Psoas muscle (tissue), 8 donors: ENCODE measurements around the gene ALG2. TPM values are rescaled to one million over a fixed set of nuclear protein-coding genes. Genes with fewer than 3 reads are reported as not detected.
"Not testable (repeated sequence)": the region's sequence is repeated elsewhere in the genome, so short reads cannot be mapped to it uniquely, and the experiment has no call there.

Experiments used
- ATAC-seq, 4 donors: fragments of 200-7000 bp; cut with Tn5 transposase; one replicate each; pipeline ENCODE4 v1.9.1; 2020; ENCODE audit warnings: moderate library complexity in 3 of 4, mild to moderate bottlenecking in 2 of 4
- DNase-seq, 2 donors: peaks; one replicate each; pipeline ENCODE4 v3.0.0-alpha.2; 2020
- H3K27ac ChIP-seq: fragments of 200-600 bp; one replicate; pipeline ENCODE4 v1.8.0; 2022
- H3K27me3 ChIP-seq, 3 donors: fragments of 200-600 bp in 1 of 3; one replicate each; pipeline versions ENCODE4 v1.6.1 to v1.8.0; 2013 to 2022; ENCODE audit warnings: low read length in 2 of 3, mild to moderate bottlenecking in 2 of 3, moderate library complexity in 1 of 3; ENCODE audit not compliant: insufficient read depth in 3 of 3
- H3K36me3 ChIP-seq, 2 donors: fragments of 200-600 bp in 1 of 2; one replicate each; pipeline versions ENCODE4 v1.6.1 to v1.8.0; 2013 to 2022; ENCODE audit warnings: low read depth in 1 of 2, mild to moderate bottlenecking in 1 of 2, moderate library complexity in 1 of 2; ENCODE audit not compliant: insufficient read depth in 1 of 2
- H3K4me1 ChIP-seq: fragments of 200-600 bp; one replicate; pipeline ENCODE4 v1.8.0; 2022
- H3K4me3 ChIP-seq: fragments of 200-600 bp; one replicate; pipeline ENCODE4 v1.8.0; 2022; ENCODE audit warnings: mild to moderate bottlenecking
- H3K9me3 ChIP-seq: fragments of 200-600 bp; one replicate; pipeline ENCODE4 v1.8.0; 2022
- WGBS, 3 donors: extraction: QIAGEN DNeasy Blood & Tissue Kit; methylation state at CpG; one replicate each; pipeline versions ENCODE4 v1.1.6 to v1.1.7; 2013; 5-methylcytosine and 5-hydroxymethylcytosine counted together
- intact Hi-C, 2 donors: fragments of 100-400 bp; cut with DNase I; formaldehyde crosslinking; loops; one replicate each; pipeline versions ENCODE4 v1.11.0 to v1.14.2; 2022
- polyA plus RNA-seq, 3 donors: library from polyadenylated mRNA; stranded (reverse); fragments of 200-250 nt; gene quantifications; one replicate each; pipeline ENCODE4 v1.2.3, GENCODE V29; 2013
- total RNA-seq, 4 donors: library from RNA; stranded (reverse); fragmentation: NEBNext Ultra II Directional in 2 of 4; extraction: Animal tissue kit (Norgen Biotek cat#: 25700) in 2 of 4; gene quantifications; one replicate each; pipeline versions ENCODE4 v1.2.1 to v1.2.4, GENCODE V29; 2021 to 2023
- TF ChIP-seq, protein P1 (sequence below): fragments of 200-600 bp; IDR thresholded peaks from one replicate; pipeline ENCODE4 v1.8.0; 2022; ENCODE audit warnings: antibody characterized with exemption
- donor health status: healthy with polysubstance abuse.
- donor health status: DM: no; HTN: no; CAD: no; lungs with moderate emphysema.
- donor health status: Bipolar disorder and iron deficiency.
- donor health status: healthy.
- donor health status: DM: yes; HTN: yes; CAD: no.
- donor health status: DM: no; HTN: no; CAD: no.
- donor health status: DM: no; HTN: no; CAD: no.
- donor health status: DM: yes; HTN: yes; CAD: no.

Gene ALG2
- total and polyA plus RNA-seq, 7 donors = 6.6 to 18.8 (median 11.5) TPM

DNA sequence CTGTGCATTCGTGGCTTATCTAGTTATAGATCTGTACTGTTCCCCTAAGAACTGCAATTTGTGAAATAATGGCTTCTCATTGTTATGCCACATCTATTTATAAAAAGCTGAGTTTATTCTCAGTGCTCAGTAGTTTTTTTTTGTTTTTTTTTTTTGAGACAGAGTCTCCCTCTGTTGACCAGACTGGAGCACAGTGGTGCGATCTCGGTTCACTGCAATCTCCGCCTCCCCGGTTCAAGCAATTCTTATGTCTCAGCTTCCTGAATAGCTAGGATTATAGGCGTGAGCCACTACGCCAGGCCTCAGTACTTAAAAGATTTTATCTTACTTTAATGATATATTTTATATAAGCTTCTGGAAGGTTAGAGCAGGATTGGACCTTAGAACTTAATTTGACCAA, 19.4 kb upstream of the ALG2 start:
- no peak overlapping the region for H3K27ac ChIP-seq
- no peak overlapping the region for H3K4me3 ChIP-seq
- TF ChIP-seq, protein P1, sequence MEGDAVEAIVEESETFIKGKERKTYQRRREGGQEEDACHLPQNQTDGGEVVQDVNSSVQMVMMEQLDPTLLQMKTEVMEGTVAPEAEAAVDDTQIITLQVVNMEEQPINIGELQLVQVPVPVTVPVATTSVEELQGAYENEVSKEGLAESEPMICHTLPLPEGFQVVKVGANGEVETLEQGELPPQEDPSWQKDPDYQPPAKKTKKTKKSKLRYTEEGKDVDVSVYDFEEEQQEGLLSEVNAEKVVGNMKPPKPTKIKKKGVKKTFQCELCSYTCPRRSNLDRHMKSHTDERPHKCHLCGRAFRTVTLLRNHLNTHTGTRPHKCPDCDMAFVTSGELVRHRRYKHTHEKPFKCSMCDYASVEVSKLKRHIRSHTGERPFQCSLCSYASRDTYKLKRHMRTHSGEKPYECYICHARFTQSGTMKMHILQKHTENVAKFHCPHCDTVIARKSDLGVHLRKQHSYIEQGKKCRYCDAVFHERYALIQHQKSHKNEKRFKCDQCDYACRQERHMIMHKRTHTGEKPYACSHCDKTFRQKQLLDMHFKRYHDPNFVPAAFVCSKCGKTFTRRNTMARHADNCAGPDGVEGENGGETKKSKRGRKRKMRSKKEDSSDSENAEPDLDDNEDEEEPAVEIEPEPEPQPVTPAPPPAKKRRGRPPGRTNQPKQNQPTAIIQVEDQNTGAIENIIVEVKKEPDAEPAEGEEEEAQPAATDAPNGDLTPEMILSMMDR = no peak
- peaks cover 6% of the 10 kb centered on the region for H3K4me1 ChIP-seq
- H3K27me3 ChIP-seq = no peaks in the 10 kb centered on the region
- ATAC-seq (peak in 2 of 4 donors; percentile 21 to 45), DNase-seq (no peak)
- intact Hi-C loops = no loop called here
- H3K36me3 ChIP-seq = peaks cover 3 to 16% of the 10 kb centered on the region in 2 donors
- no peaks in the 10 kb centered on the region for H3K9me3 ChIP-seq
- WGBS, 3 donors = 85 to 90% (median 88%) methylated on average over 7 of the region's 7 CpGs

GRCh38 chr9:99239341-99240060, 17.8 kb upstream of the ALG2 start:
- peak overlapping the region; percentile 32 for H3K27ac ChIP-seq
- H3K9me3 ChIP-seq = no peaks in the 10 kb centered on the region
- ATAC-seq (peak; percentile 84 to 94 (median 93)), DNase-seq (no peak)
- 45 to 57% (median 48%) methylated on average over 6 of the region's 6 CpGs for WGBS, 3 donors
- intact Hi-C loops = no loop called here
- TF ChIP-seq, protein P1 = no peak
- H3K4me1 ChIP-seq = peaks cover 13% of the 10 kb centered on the region
- peaks cover 3 to 16% of the 10 kb centered on the region in 2 donors for H3K36me3 ChIP-seq
- no peaks in the 10 kb centered on the region for H3K27me3 ChIP-seq
- H3K4me3 ChIP-seq = no peak overlapping the region

GRCh38 chr9:99238331-99238730, 16.6 kb upstream of the ALG2 start:
- ATAC-seq = no peak
- intact Hi-C loops = no loop called here

GRCh38 chr9:99237849-99238248, 16.1 kb upstream of the ALG2 start:
- Histone ChIP-seq H3K4me1 (peaks cover 16% of the 10 kb centered on the region), H3K36me3 (peaks cover 3 to 27% of the 10 kb centered on the region in 2 donors)
- H3K4me3 ChIP-seq, H3K9me3 ChIP-seq, intact Hi-C loops, ATAC-seq, DNase-seq, H3K27me3 ChIP-seq, H3K27ac ChIP-seq: not testable (repeated sequence)
- 93 to 99% (median 96%) methylated on average over 4 of the region's 4 CpGs for WGBS, 3 donors

More at GRCh38 chr9:99238331-99238730, 16.6 kb upstream of the ALG2 start:
- Histone ChIP-seq H3K9me3 (no peaks in the 10 kb centered on the region), H3K27me3 (no peaks in the 10 kb centered on the region), H3K4me3 (no peak overlapping the region), H3K27ac (no peak overlapping the region), H3K4me1 (peaks cover 16% of the 10 kb centered on the region), H3K36me3 (peaks cover 0 to 22% of the 10 kb centered on the region in 2 donors)
- no peak for DNase-seq
- TF ChIP-seq, protein P1 = no peak

DNA sequence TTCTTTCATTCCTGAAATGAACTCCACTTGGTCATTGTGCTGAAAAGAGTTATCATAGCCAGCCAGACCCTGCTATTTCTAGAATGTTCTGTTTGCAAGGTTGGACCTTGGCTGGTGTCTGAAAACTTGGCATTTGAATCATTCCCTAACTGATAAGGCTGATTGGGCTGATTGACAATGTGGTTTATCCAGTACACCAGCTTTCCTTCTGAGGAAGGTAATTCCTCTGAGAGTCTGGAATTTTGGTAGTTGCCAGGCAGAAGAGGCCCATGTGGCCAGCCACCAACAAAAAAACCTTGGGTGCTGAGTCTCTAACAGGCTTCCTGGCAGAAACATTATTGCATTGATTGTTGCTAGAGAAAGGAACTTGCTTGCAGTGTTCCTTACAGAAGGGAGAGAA, 15.6 kb upstream of the ALG2 start:
- DNase-seq = no peak
- no peaks in the 10 kb centered on the region for H3K27me3 ChIP-seq
- H3K9me3 ChIP-seq = no peaks in the 10 kb centered on the region
- no peak overlapping the region for H3K27ac ChIP-seq
- no peak for ATAC-seq
- TF ChIP-seq, protein P1 = no peak
- no peak overlapping the region for H3K4me3 ChIP-seq
- peaks cover 8 to 31% of the 10 kb centered on the region in 2 donors for H3K36me3 ChIP-seq
- H3K4me1 ChIP-seq = peaks cover 16% of the 10 kb centered on the region
- intact Hi-C loops = no loop called here
